ENCODE results near the gene PDLIM3.

PDLIM3 gene

DNA sequence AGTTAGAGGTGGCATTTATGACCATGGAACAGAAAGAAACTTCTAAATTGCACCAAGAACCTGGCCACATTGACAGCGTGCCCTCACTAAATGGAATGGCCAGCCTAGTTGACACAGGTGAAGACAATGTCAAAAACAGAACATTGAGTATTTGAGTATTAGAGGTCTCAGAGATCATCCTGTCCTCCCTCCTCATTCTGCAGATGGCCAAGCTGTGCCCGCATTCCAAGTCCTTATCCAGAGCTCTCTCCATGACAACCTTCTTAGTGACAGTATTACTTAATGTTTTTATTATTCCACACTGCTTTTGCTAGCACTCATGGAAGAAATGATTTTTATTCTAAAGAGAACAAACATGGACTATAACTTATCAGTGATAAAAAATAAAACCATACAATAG, 53.9 kb downstream of the PDLIM3 start:
- DNase-seq (ENCODE audit: low read depth in 1 of 2, low spot score in 1 of 2) = no peak
- Histone ChIP-seq H3K27me3 (ENCODE audit: insufficient read depth, poor library complexity, severe bottlenecking) (peaks cover 28% of the 10 kb centered on the region), H3K4me3 (replicated peaks; ENCODE audit: insufficient read depth, low read length) (no peak overlapping the region), H3K27ac (replicated peaks) (no peak overlapping the region)
- TF ChIP-seq GABPA (IDR thresholded peaks at IDR 0.05; ENCODE audit: low read depth) (no peak), CTCF (IDR thresholded peaks at IDR 0.05; ENCODE audit: insufficient read depth, low read length) (no peak), POLR2AphosphoS5 (IDR thresholded peaks at IDR 0.05; ENCODE audit: low read depth) (no peak), SPI1 (IDR thresholded peaks at IDR 0.05; ENCODE audit: borderline replicate concordance, low read depth) (no peak)
- TF ChIP-seq, protein P1, sequence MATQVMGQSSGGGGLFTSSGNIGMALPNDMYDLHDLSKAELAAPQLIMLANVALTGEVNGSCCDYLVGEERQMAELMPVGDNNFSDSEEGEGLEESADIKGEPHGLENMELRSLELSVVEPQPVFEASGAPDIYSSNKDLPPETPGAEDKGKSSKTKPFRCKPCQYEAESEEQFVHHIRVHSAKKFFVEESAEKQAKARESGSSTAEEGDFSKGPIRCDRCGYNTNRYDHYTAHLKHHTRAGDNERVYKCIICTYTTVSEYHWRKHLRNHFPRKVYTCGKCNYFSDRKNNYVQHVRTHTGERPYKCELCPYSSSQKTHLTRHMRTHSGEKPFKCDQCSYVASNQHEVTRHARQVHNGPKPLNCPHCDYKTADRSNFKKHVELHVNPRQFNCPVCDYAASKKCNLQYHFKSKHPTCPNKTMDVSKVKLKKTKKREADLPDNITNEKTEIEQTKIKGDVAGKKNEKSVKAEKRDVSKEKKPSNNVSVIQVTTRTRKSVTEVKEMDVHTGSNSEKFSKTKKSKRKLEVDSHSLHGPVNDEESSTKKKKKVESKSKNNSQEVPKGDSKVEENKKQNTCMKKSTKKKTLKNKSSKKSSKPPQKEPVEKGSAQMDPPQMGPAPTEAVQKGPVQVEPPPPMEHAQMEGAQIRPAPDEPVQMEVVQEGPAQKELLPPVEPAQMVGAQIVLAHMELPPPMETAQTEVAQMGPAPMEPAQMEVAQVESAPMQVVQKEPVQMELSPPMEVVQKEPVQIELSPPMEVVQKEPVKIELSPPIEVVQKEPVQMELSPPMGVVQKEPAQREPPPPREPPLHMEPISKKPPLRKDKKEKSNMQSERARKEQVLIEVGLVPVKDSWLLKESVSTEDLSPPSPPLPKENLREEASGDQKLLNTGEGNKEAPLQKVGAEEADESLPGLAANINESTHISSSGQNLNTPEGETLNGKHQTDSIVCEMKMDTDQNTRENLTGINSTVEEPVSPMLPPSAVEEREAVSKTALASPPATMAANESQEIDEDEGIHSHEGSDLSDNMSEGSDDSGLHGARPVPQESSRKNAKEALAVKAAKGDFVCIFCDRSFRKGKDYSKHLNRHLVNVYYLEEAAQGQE (IDR thresholded peaks at IDR 0.05; ENCODE audit: insufficient replicate concordance, low read depth) = no peak

GRCh38 chr4:185480016-185480732, 55.1 kb downstream of the PDLIM3 start:
- Histone ChIP-seq H3K27ac (replicated peaks) (no peak overlapping the region), H3K27me3 (ENCODE audit: insufficient read depth, poor library complexity, severe bottlenecking) (peaks cover 28% of the 10 kb centered on the region), H3K4me3 (replicated peaks; ENCODE audit: insufficient read depth, low read length) (no peak overlapping the region)
- TF ChIP-seq GABPA (IDR thresholded peaks at IDR 0.05; ENCODE audit: low read depth) (no peak), CTCF (IDR thresholded peaks at IDR 0.05; ENCODE audit: insufficient read depth, low read length) (no peak), POLR2AphosphoS5 (IDR thresholded peaks at IDR 0.05; ENCODE audit: low read depth) (no peak), SPI1 (IDR thresholded peaks at IDR 0.05; ENCODE audit: borderline replicate concordance, low read depth) (no peak)
- TF ChIP-seq, protein P1 (IDR thresholded peaks at IDR 0.05; ENCODE audit: insufficient replicate concordance, low read depth) = no peak
- no peak for DNase-seq (ENCODE audit: low read depth in 1 of 2, low spot score in 1 of 2)

DNA sequence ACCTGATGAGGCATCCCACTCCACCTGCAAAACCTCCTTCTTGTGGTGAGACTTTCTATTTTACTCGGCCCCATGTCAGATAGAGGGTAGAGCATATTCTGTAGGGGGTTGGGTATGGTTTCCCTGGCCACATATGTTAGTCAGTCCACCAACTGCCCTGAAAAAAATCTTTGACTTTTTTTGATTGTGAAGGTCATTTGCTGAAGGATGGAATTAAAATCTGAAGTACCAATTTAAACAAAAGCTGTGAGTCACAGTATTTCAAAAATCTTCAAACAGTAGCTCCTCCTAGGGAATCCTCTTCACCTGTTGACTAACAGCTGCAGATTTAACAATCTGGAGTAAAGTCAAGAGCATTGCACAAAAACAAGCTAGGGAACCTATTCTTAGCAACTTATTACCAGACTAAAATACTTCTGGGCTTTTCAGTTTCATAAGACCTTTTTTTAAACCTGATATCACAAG, 55.8 kb downstream of the PDLIM3 start:
- H3K27me3 ChIP-seq (ENCODE audit: insufficient read depth, poor library complexity, severe bottlenecking) = peaks cover 28% of the 10 kb centered on the region
- DNase-seq (ENCODE audit: low read depth in 1 of 2, low spot score in 1 of 2) = no peak
- no peak overlapping the region for H3K4me3 ChIP-seq (replicated peaks; ENCODE audit: insufficient read depth, low read length)
- TF ChIP-seq SPI1 (IDR thresholded peaks at IDR 0.05; ENCODE audit: borderline replicate concordance, low read depth) = no peak
- TF ChIP-seq, protein P1 (IDR thresholded peaks at IDR 0.05; ENCODE audit: insufficient replicate concordance, low read depth) = no peak
- TF ChIP-seq GABPA (IDR thresholded peaks at IDR 0.05; ENCODE audit: low read depth) = no peak
- TF ChIP-seq CTCF (IDR thresholded peaks at IDR 0.05; ENCODE audit: insufficient read depth, low read length) = no peak
- TF ChIP-seq POLR2AphosphoS5 (IDR thresholded peaks at IDR 0.05; ENCODE audit: low read depth) = no peak
- H3K27ac ChIP-seq (replicated peaks) = no peak overlapping the region
